HG02571 (cell line): ENCODE measurements around the gene HMX1.

Source experiments
- ATAC-seq: cut with Tn5 transposase; IDR thresholded peaks from one replicate; pipeline ENCODE4 v1.9.1; 2021; ENCODE audit warnings: mild to moderate bottlenecking, moderate library complexity; ENCODE audit not compliant: unreplicated experiment

HMX1 gene

DNA sequence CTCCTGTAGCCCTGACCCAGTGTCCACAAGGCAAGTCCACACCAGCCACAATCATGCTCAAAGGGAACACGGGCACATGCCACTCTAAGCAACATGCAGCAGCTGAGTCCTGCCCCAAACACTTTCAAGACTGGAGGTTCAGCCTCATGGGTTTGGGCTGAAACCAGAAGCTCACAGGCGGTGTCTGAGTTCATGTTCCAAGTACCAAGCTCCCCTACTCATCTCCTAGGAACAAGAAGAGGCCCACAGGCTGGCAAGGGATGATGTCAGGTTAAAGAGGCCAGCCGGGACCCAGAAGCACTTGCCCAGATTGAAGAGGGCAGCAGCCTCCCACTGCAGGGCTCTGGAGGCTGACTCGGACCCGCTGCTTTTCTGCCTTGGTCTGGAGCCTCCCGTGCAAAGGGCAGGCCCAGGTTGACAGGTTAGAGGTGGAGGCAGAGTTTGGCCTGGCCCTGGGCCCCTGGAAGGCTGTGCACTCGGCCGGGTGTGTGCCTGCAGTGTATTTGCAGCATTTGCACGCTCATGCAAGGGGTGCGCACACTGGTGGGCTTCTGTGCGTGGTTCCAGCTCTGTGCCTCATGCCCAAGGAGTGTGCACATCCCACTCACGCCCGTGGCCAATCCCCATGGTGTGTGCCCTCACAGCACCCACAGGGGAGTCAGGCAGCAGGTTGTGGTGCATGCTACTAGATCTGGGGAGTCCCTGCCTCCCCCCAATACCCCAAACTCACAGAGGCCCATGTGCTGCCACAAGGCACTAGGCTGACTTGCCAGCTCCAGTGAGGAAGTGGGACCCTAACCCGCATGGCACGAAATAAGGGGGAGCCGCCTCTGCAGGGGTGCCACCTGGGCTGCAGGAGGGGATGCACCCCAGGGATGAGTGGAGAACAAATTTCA, 2.4 kb downstream of the HMX1 start:
- no peak for ATAC-seq

GRCh38 chr4:8868321-8869001, 3.2 kb downstream of the HMX1 start:
- no peak for ATAC-seq

- ATAC-seq = no peak
Measured at GRCh38 chr4:8867624-8868320, 3.9 kb downstream of the HMX1 start.

- no peak for ATAC-seq
Measured at GRCh38 chr4:8866828-8867623, 4.6 kb downstream of the HMX1 start.

DNA sequence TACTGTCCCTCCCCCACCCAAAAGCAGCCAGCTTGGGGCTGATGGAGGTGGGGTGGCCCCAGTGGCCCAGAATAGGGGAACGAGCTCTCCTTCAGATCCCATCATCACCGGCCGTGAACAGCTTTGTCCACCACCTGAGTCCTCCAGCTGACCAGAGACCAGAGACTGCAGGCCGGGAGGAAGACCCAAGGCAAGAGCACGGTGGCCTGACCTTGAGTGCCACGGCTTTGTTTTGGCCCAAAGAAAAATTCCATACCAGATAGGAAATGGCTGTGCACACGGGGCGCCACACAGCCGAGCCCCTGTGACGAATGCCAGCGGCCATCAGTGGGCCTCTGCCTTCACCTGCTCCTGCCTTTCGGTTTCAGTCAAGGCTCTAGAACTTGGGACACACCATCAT, 5.2 kb downstream of the HMX1 start:
- ATAC-seq = no peak

DNA sequence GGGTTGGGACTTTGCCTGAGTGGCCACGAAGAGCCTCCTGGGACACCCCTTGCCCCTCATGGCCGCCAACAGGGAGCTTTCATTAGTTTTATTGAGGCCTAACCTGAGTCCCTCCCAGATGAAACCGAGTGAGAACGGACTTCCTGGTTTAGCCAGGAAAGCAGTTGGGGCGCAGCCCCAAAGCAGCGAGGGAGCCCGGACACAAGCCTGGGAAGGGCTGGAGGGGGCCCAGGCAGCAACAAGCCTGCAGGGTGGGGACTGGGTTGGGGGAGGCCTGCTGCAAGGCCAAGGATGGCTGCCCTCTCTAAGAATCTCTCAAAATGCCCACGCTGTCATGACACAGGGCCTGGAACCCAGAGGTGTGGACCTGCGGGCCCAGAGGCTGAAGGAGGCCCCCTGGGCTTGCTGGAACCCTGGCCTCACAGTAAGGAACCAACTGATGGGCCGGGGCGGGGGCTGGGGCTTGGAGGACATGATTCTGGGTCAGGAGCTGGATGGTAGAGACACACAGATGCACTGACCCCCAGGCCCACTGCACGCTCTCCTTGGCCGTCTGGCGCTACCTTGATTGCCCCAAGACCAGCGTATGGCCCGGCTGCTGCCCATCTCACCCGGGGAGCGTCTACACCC, 5.8 kb downstream of the HMX1 start:
- ATAC-seq = no peak

- ATAC-seq = no peak
Measured at GRCh38 chr4:8864912-8865680, 6.5 kb downstream of the HMX1 start.

DNA sequence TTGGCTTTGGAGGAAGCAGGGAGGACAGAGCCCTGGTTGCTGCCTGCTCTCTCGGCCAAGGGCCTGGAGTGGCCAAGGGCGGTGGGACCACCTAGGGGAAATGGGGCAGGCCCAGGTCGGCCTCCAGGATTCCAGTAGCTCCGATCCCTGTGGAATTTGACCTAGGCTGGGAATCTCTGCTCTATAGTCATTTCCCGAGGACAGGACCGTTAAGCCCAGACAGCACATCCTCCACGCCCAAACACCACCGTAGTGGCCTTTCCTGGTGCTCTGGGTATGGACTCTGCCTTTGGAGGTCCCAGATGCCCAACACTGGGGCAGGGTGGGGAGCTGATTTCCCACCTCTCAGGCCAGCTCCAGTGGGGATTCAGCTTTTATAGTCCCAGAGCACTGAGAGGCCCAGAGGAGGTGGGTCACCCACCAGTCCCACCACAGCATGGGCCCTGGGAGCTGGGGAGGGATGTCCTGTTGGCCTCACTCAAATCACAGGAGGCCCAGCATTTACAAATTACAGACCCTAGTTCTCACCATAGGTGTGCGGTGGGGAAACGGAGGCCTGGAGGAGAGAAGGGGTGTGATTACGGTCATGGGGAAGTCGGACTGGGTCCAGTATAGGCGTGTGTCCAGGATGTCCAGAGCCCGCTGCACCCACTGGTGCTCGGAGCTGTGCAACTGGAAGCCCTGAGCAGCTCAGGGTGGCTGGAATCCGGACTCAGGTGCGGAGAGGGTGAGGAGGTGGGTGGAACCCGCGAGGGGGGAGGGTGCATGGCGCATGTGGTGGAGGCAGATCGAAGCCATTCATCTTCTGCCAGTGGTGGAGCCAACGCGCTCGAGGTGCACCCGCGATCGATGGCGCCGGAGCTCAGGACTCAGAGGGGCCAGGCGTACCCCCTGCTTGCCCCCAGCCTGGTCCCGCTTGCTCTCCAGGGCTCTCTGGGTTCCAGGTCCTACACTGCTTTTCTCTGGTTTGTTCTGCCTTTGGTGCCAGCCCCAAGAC, 7.7 kb downstream of the HMX1 start:
- no peak for ATAC-seq

- no peak for ATAC-seq
Measured at GRCh38 chr4:8862800-8863685, 8.6 kb downstream of the HMX1 start.

- ATAC-seq = no peak
Measured at GRCh38 chr4:8862334-8862733, 9.3 kb downstream of the HMX1 start.

GRCh38 chr4:8861576-8862295, 9.9 kb downstream of the HMX1 start:
- ATAC-seq = no peak

DNA sequence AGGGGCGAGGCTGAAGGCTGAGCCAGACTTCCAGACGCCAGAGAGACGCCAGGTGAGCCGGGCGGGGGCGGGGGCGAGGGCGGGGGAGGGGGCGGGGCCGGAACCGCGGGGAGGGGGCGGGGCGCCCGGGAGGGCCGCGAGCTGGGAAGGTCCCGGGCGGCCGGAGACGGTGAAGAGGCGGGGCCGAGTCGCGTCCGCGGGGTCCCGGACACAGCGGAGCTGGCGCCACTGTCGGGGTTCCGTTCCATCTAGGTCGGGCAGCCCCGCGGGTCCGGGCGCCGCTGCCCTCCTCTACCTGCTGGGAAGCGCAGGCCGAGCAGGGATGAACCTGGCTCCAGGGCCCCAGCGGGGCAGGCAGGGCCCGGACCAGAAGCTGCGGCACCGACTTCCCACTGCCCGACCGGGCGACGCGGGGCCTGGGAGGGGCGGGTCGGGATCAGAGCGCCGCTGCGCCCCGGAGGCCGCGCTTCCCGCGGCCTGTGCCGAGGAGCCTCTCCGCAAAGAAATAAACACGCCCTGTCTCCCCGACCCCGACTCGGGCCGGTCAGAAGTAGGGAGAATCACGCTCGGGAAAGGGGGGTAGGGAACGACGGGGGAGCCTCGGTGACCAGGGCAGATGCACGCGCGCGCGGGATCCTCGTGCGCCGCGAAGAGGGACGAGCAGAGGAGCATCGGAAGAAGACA, 10.6 kb downstream of the HMX1 start:
- ATAC-seq = no peak

DNA sequence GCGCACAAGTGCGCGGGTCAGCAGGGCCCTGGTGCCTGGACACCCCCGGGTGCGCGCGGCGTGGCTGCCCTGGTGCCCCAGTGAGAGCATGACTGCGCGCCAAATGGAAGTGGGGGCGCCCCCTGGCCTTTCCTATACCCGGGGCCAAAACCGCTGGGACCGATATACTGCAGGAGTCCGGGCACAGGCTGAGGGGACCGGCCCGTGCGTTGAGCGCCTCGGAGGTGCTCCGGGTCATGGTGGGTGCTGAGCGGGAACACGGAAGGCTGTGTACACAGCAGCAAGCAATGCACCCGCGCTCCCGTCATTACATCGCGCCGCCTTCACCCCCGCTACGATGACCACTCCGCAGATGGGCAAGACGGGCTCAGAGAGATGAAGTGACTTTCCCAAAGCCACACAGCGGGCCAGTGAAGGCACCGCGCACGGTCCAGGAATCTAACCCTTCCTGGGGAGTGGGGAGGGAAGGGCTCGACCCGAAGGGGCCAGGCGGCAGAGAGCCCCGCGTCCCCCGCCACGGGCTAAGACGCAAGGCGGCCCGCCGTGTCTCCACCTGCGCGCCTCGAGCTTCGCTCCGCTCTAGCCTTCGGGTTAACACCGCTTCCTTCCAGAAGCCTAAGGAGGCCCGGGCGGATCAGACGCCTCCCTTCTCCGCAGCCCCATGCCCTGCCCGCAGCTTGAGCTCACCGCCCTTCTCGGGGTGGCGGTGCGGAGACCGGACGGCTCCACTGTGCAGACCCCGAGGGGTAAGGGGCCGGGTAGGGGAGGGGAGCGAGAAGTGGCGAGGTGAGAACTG, 11.3 kb downstream of the HMX1 start:
- no peak for ATAC-seq

DNA sequence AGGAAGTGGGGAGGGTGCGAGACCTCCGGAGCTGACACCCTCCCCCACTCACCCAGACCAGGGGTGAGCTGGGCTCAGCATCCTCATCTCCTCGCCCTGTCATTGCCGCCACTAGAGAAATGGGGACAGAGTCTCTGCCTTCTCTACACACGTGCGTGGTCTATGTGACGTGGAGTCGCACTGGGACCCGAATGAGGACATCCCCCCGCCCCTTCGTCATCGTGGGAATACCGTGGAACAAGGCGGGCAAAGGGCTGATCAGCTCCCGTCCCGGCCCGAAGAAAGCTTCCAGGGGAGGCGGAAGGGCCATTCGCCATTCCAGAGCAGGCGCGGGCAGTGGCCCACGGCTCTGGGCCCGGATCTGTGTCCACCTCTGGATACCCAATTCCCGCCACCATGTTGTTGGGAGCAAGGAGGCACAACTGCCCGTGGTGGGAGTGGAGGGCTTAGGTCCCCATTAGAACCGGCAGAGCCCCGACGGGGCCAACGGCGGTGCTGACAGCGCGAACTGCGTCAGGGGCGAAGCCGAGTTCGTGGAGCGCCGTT, 12.0 kb downstream of the HMX1 start:
- ATAC-seq = no peak

- ATAC-seq = no peak
Measured at GRCh38 chr4:8858701-8859210, 12.9 kb downstream of the HMX1 start.
